ENCODE data around the gene SAV1.

GRCh38 chr14:50704454-50705010, 36.4 kb upstream of the SAV1 start:
- TF ChIP-seq CTCF (conservative IDR thresholded peaks at IDR 0.05; ENCODE audit: low read length) (no peak), EZH2phosphoT487 (IDR thresholded peaks at IDR 0.05; ENCODE audit: borderline replicate concordance) (no peak)

Data from Loucy (cell line).